ENCODE measurements around the gene AMH. TPM values are rescaled to one million over a fixed set of nuclear protein-coding genes. Genes with fewer than 3 reads are reported as not detected.
A peak's percentile ranks its signal among the peaks of the same experiment; 100 is the strongest.

The AMH gene
- polyA plus RNA-seq, 1 of the 3 experiments (the other 2 are of a cell fraction): 18.1 TPM

DNA sequence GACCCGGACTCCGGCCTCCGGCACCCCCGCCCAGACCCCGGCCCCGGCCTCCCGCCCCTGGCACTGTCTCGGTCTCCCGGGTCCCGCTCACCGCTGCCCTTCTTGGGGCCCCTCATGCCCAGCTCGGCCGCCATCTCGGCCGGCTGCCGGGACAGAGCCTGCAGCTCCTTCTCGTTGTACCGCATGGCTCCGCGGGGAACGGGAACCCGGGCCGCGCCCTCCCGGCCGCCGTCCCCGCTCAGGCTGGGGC, 13.1 kb upstream of the AMH start:
- Histone ChIP-seq H3K27ac (ENCODE audit: low read depth in 2 of 2, low read length in 1 of 2) (peak overlapping the region; percentile 68 to 93), H3F3A (replicated peaks; ENCODE audit: insufficient read depth) (peaks cover 28% of the 10 kb centered on the region), H4K20me1 (ENCODE audit: insufficient read depth) (peaks cover 52% of the 10 kb centered on the region), H3K4me2 (peak overlapping the region; percentile 98), H3K27me3 (ENCODE audit: insufficient read depth) (no peaks in the 10 kb centered on the region), H3K36me3 (replicated peaks in 1 of 2; ENCODE audit: control insufficient read depth in 1 of 2, insufficient read depth in 2 of 2, low read length in 1 of 2) (peaks cover 6 to 19% of the 10 kb centered on the region in 2 experiments), H3K9me2 (no peaks in the 10 kb centered on the region), H3K79me2 (ENCODE audit: insufficient read depth) (peaks cover 88% of the 10 kb centered on the region), H3K4me3 (ENCODE audit: low read depth in 2 of 2, low read length in 1 of 2) (peak overlapping the region; percentile 76 to 89), H3K9ac (peak overlapping the region; percentile 95), H3K9me3 (no peaks in the 10 kb centered on the region), H3K4me1 (ENCODE audit: control insufficient read depth in 1 of 2, insufficient read depth in 2 of 2, low read depth in 1 of 2, low read length in 1 of 2) (peaks cover 21 to 46% of the 10 kb centered on the region in 2 experiments; a peak in 3 of 4 replicates), H2AFZ (ENCODE audit: low read depth) (0 out of 2 replicates have a peak overlapping the region, but pooled peaks have one; percentile 19)
- WGBS (ENCODE audit: low lambda C conversion rate): 0% methylated on average over 14 of the region's 28 CpGs
- peak; percentile 51; the same call in 1 of the 2 replicates for TF ChIP-seq POLR2AphosphoS5 (IDR thresholded peaks at IDR 0.05; ENCODE audit: low read depth, low read length)
- TF ChIP-seq TAF1 (IDR thresholded peaks at IDR 0.05; ENCODE audit: borderline replicate concordance, low read depth, low read length): peak; percentile 72; the same call in 1 of the 2 replicates
- TF ChIP-seq SIN3A (IDR thresholded peaks at IDR 0.05; ENCODE audit: borderline replicate concordance, low read depth, low read length): peak; percentile 93
- TF ChIP-seq RAD21 (IDR thresholded peaks at IDR 0.05; ENCODE audit: low read length): no peak
- ChIA-PET CTCF (interaction anchor here (0.5 to 8.9 kb wide), 25 partner anchors 11 to 179 kb away, joined by 3 to 116 read pairs (median 4); partner anchors contain the start of genes JSRP1 and LINGO3), POLR2A (interaction anchor here (0.7 to 1.6 kb wide), 3 partner anchors 34 to 80 kb away, joined by 3 to 7 read pairs (median 3); no protein-coding TSS in a partner anchor)
- DNase-seq: no peak

GRCh38 chr19:2236314-2237050, 12.6 kb upstream of the AMH start, which contains the start of the genes PLEKHJ1 and SF3A2:
Gene PLEKHJ1, minus strand, starts transcription at chr19:2236329. Its CDS starts 81 bp downstream, at chr19:2236248.
Gene SF3A2, plus strand, starts transcription at chr19:2236824. Its CDS starts 6,595 bp downstream, at chr19:2243419.
- Histone ChIP-seq H3K27me3 (ENCODE audit: insufficient read depth) (no peaks in the 10 kb centered on the region), H3K4me1 (ENCODE audit: control insufficient read depth in 1 of 2, insufficient read depth in 2 of 2, low read depth in 1 of 2, low read length in 1 of 2) (peaks cover 21 to 46% of the 10 kb centered on the region in 2 experiments; a peak in 3 of 4 replicates), H3K36me3 (replicated peaks in 1 of 2; ENCODE audit: control insufficient read depth in 1 of 2, insufficient read depth in 2 of 2, low read length in 1 of 2) (peaks cover 6 to 15% of the 10 kb centered on the region in 2 experiments), H3F3A (replicated peaks; ENCODE audit: insufficient read depth) (peaks cover 26% of the 10 kb centered on the region), H3K4me3 (ENCODE audit: low read depth in 2 of 2, low read length in 1 of 2) (peak within 1 kb of the TSS; percentile 76 to 89), H4K20me1 (ENCODE audit: insufficient read depth) (peaks cover 56% of the 10 kb centered on the region), H3K4me2 (peak within 1 kb of the TSS; percentile 98), H3K9me3 (no peaks in the 10 kb centered on the region), H3K79me2 (ENCODE audit: insufficient read depth) (peaks cover 92% of the 10 kb centered on the region), H2AFZ (ENCODE audit: low read depth) (peak within 1 kb of the TSS; percentile 54; the same call in 1 of the 2 replicates), H3K27ac (ENCODE audit: low read depth in 2 of 2, low read length in 1 of 2) (peak within 1 kb of the TSS; percentile 93 to 96), H3K9ac (peak within 1 kb of the TSS; percentile 95), H3K9me2 (no peaks in the 10 kb centered on the region)
- ChIA-PET CTCF (interaction anchor here (0.5 to 10.4 kb wide), 25 partner anchors 11 to 178 kb away, joined by 3 to 121 read pairs (median 5); partner anchors contain the start of genes JSRP1 and LINGO3), POLR2A (interaction anchor here (0.7 to 1.6 kb wide), 3 partner anchors 20 to 71 kb away, joined by 3 to 7 read pairs (median 3); partner anchors contain the start of gene JSRP1)
- DNase-seq: peak; percentile 99
- WGBS (ENCODE audit: low lambda C conversion rate): 1% methylated on average over 35 of the region's 80 CpGs
- no peak; the same call in 1 of the 2 replicates for TF ChIP-seq TCF12 (IDR thresholded peaks at IDR 0.05)
- peak; percentile 78 for TF ChIP-seq POLR2AphosphoS5 (IDR thresholded peaks at IDR 0.05; ENCODE audit: low read depth, low read length)
- TF ChIP-seq RFX5 (IDR thresholded peaks at IDR 0.05; ENCODE audit: low read length): peak; percentile 9; the same call in 1 of the 2 replicates
- TF ChIP-seq SIN3A (IDR thresholded peaks at IDR 0.05; ENCODE audit: borderline replicate concordance, low read depth, low read length): no peak
- peak; percentile 94 for TF ChIP-seq ELF1 (IDR thresholded peaks at IDR 0.05)
- TF ChIP-seq, protein P1, sequence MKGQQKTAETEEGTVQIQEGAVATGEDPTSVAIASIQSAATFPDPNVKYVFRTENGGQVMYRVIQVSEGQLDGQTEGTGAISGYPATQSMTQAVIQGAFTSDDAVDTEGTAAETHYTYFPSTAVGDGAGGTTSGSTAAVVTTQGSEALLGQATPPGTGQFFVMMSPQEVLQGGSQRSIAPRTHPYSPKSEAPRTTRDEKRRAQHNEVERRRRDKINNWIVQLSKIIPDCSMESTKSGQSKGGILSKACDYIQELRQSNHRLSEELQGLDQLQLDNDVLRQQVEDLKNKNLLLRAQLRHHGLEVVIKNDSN (IDR thresholded peaks at IDR 0.05; ENCODE audit: borderline replicate concordance, low read depth): no peak
- TF ChIP-seq SMC3 (IDR thresholded peaks at IDR 0.05; ENCODE audit: low read depth, low read length): peak; percentile 89
- peak; percentile 89 for TF ChIP-seq NRF1 (IDR thresholded peaks at IDR 0.05; ENCODE audit: low read depth, low read length)
- TF ChIP-seq REST (IDR thresholded peaks at IDR 0.05; ENCODE audit: low read depth, low read length): 0 out of 2 replicates have a peak, but pooled peaks have one; percentile 41
- TF ChIP-seq GABPA (IDR thresholded peaks at IDR 0.05; ENCODE audit: low read depth): peak; percentile 90
- TF ChIP-seq USF2 (IDR thresholded peaks at IDR 0.05; ENCODE audit: borderline replicate concordance, low read depth, low read length): no peak
- TF ChIP-seq RAD21 (IDR thresholded peaks at IDR 0.05; ENCODE audit: low read length): peak; percentile 96
- TF ChIP-seq FOXJ3 (CRISPR knock-in tag; IDR thresholded peaks at IDR 0.05): no peak
- TF ChIP-seq TAF1 (IDR thresholded peaks at IDR 0.05; ENCODE audit: borderline replicate concordance, low read depth, low read length): peak; percentile 87
- TF ChIP-seq MAX (IDR thresholded peaks at IDR 0.05; ENCODE audit: low read depth): peak; percentile 95
- TF ChIP-seq GATA2 (CRISPR knock-in tag; IDR thresholded peaks at IDR 0.05): peak; percentile 45; the same call in 1 of the 2 replicates
- peak; percentile 50 for TF ChIP-seq CHD2 (IDR thresholded peaks at IDR 0.05; ENCODE audit: low read length, partially characterized antibody)
- TF ChIP-seq FOSL2 (IDR thresholded peaks at IDR 0.05; ENCODE audit: borderline replicate concordance, low read depth): peak; percentile 76
